Stimulated activated naive CD8-positive, alpha-beta T cell treated with anti-CD3 and anti-CD28 coated beads, Interleukin-15, Interleukin-2, amounts not matched to agents 100 U/mL and 50 U/mL, for 24 hours (primary cell): Measurements from ENCODE around the gene MINPP1.

Experiments used
- ATAC-seq: fragments of 150-1000 bp; cut with Tn5 transposase; one replicate; pipeline ENCODE4 v1.10.0; 2021
- DNase-seq: peaks from one replicate; pipeline ENCODE4 v3.0.0; 2021

The MINPP1 gene

DNA sequence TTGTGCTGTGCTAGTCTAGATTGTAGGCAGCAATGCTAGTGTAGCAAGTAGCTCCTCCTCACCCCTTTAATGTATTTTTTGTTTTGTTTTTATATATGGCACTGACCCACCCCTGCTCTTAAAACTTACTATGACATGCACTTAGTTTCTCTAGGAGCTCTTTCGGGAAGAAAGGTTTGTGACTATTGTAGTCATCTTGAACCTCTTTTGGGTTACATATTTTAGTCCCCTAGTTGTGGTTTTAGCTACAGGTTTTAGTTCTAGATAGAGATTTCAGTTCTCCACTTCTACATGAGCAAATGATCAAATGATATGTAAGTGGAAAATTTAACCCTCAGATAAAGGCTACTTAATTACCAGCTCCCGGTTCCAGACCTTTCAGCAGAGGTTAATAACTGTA is 14.9 kb downstream of the MINPP1 start:
- DNase-seq (no peak), ATAC-seq (no peak)

DNA sequence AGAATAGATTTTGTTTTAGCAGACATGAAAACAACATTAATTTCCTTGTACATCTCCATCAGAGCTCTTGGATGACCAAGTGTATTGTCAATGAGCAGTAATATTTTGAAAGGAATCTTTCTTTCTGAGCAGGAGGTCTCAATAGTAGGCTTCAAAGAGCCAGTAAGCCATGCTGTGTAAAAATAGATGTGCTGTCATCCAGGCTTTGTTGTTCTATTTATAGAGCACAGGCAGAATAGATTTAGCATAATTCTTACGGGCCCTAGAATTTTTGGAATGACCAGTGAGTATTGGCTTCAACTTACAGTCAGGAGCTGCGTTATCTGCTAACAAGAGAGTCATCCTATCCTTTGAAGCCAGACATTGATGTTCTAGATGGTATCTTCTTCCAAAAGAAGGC is 19.0 kb downstream of the MINPP1 start:
- ATAC-seq (no peak), DNase-seq (no peak)

DNA sequence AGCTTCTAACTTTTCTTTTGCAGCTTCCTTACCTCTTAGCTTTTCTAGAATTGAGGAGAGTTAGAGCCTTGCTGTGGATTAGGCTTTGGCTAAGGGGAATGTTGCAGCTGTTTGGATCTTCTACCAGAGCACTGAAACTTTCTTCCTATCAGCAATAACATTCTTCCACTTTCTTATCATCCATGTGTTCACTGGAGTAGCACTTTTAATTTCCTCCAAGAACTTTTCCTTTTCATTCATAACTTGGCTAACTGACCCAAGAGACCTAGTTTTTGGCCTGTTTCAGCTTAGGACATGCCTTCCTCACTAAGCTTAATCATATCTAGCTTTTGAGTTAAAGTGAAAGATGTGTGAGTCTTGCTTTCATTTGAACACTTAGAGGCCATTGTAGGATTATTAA is 19.6 kb downstream of the MINPP1 start:
- no peak for ATAC-seq

DNA sequence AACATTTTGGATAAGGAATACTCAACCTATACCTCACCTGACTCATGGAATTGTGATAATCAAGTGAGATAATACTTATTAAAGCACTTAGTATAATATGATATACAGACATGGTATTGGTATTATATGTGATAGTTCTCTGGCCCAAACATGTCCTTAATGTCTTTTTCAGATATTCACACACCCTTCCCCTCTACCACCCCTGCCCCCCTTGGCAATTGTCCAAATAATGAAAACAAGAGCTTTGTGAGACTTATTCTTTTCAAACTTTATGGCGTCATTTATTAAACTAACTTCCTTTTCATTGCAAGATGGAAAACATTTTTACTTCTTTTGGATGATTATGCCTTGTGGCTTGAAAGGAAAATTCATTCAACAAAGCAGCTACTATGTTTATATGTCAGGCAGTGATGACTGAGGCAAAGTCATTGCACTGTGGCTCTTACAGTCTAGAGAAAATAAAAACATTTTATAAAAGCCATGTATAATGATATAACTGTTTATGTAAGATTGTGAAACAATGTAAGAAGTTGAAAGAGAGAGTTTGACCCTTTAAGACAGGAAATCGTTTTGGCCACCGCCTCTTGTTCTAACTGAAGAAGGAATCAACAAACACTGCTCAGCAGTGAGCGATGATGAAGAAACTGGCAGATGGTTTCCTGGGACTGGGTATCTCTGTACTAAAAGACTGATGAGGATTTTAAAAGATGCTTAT is 27.4 kb downstream of the MINPP1 start:
- DNase-seq (no peak), ATAC-seq (no peak)

More for the DNA sequence above, 19.6 kb downstream of the MINPP1 start:
- no peak for DNase-seq

DNA sequence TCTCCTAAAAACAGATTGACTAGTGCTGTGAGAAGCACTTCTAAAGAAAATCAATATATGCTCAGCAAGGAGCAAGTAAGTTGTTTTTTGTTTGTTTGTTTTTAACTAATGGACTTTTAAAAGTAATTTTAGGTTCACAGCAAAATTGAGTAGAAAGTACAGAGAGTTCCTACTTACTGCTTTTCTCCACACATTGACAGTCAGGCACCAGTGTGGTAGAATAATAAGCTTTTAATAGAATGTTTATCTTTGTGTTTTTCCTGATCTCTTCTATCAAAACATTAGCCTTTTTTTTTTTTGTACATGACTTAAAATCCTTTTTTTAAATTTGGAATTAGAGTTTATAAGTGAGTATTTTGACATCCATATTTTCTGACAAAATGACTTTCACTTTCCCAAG is 28.0 kb downstream of the MINPP1 start:
- ATAC-seq (no peak), DNase-seq (no peak)

DNA sequence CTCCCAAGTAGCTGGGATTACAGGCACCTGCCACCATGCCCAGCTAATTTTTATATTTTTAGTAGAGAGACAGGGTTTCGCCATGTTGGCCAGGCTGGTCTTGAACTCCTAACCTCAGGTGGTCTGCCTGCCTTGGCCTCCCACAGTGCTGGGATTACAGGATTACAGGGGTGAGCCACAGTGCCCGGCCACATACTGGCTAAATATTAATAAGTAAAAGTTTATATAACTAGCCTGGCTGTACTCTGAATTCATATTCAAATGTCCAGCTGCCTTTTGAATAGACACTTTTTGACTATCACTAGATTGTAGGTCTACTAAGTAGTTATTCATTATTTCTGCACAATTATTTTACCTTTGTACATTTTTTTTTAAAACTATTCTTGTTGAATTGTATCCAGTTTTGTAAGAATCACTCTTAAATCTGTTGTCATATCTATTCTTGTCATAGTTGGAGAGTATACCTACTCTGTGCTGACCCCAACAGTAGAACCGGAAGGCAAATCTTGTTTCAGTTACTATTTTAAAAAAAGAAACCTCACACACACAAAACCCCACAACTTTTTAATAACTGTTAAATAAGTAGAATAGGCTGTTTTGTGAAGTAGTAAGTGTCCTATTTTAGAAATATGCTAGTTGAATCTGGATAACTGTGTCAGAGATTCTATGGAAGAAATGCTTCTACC is 29.6 kb downstream of the MINPP1 start:
- no peak for ATAC-seq

DNA sequence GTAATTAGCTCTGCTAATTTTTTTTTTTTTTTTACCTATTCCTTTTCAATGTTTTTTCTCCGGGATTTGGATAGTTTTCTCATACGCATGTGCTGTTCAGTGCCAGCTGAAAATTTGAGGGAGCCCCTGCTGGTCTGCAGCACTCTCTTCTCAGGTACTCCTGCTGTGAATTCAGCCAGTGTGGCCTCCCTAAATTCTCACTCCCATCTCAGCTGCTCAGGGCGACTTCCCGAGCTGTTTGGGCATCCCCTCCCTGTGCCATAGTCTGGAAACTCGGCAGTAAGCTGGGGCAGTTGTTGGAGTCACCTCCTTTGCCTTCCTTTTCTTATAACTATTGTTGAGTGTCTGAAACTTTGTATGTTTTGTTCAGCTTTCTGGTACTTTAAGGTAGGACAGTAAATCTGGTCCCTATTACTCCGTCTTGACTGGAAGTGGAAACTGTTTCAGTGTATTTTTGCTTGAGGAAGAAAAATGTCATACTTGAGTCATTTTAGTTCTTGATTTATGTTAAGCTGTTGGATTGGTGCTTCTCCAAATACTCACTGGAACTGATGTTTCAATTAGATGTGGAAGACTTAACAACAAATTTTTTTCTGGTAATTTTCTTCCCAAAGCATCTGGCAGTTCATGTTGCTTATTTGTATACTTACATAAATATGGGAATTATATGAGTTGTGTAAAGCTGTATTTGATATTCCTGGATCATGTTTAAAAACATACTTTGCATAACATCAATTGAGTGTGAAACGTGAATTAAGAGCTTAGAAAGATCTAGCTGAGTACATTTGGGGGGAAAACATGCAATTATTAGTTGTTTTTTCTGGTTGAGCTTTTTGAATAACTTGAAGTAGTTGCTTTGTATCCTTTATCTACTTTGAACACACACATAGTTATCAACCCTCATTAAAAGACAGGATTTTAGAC is 33.7 kb downstream of the MINPP1 start:
- DNase-seq: no peak
- ATAC-seq: no peak

More for the DNA sequence above, 29.6 kb downstream of the MINPP1 start:
- DNase-seq: no peak

DNA sequence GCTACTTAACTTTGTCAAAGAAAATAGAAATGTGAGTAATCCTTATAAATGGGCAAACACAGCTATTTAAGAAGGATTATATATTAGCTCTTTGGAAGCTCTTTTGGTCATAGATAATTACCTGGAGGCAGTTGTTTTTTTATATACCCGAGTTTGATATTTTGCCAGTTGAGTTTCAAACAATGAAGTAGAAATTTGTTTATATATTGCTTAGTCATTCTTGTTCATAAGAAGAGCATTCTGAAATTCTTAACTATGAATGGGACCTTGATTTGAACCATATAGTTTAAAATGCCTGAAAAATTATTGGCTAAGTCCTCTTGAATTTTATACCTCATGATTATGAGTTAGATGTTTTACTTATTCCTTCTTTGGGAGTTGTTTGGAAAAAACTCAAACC is 36.4 kb downstream of the MINPP1 start:
- ATAC-seq (no peak), DNase-seq (no peak)

DNA sequence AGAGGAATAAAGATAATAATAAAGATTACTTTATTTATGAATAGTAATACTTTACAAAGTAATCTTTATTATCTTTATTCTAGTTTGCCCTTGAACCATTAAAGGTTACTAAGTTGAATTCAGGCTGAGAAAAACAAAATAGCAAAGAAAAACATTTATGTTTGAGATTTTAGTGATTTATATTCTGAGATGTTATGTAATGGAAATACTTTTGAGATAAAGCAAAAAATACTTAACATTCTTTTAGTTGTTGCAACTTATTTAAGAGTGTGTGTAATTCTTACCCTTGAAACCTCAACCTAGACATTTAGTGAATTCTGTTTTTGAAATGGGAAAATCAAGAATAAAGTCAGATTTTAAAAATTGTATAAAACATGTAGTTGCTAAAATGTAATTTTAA is 40.0 kb downstream of the MINPP1 start:
- DNase-seq (no peak), ATAC-seq (no peak)

DNA sequence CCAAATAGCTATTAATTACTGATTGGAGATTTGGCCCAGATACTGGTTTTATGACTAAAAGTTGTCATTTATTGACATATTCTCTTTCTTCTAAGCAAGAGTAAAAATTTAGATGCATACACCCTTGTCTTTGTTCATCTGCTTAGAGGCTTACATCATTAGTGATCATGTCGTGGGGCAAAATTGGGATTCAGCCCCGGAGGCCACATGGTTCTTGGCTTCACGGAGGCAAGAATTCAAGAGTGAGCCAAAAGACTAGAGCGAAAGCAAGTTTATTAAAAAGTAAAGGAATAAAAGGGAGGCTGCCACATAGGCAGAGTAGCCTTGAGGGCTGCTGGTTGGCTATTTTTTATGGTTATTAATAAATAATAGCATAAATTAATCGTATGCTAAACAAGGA is 41.1 kb downstream of the MINPP1 start:
- ATAC-seq (no peak), DNase-seq (no peak)

DNA sequence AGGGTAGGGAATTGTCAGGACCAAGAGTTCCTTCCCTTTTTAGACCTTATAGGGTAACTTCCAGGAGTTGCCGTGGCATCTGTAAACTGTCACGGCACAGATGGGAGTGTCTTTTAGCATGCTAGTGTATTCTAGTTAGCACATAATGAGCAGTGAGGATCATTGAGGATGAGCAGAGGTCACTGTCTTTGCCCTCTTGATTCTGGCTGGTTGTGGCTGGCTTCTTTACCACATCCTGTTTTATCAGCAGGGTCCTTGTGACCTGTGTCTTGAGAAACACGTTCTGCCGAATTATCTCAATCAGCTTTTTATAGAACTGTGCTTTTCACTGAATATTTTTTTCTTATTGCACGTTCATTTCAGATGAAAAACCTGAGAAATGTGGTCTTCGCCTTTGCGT is 41.5 kb downstream of the MINPP1 start:
- ATAC-seq: peak; percentile 23
- DNase-seq: no peak

DNA sequence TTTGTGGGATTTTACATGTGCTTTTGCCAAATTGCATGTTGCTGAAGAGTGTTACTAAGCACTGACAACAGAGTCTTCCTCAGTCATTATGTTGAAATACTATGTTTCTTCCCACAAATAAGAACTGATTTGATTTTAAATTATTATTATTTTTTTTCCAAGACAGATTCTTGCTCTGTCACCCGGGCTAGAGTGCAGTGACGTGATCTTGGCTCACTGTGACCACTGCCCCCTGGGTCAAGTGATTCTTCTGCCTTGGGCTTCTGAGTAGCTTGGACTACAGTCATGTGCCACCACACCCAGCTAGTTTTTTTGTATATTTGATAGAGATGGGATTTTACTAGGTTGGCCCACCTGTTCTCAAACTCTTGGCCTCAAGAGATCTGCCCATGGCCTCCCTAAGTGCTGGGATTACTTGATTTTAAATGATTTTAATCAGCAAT is 42.3 kb downstream of the MINPP1 start:
- DNase-seq (no peak), ATAC-seq (no peak)

DNA sequence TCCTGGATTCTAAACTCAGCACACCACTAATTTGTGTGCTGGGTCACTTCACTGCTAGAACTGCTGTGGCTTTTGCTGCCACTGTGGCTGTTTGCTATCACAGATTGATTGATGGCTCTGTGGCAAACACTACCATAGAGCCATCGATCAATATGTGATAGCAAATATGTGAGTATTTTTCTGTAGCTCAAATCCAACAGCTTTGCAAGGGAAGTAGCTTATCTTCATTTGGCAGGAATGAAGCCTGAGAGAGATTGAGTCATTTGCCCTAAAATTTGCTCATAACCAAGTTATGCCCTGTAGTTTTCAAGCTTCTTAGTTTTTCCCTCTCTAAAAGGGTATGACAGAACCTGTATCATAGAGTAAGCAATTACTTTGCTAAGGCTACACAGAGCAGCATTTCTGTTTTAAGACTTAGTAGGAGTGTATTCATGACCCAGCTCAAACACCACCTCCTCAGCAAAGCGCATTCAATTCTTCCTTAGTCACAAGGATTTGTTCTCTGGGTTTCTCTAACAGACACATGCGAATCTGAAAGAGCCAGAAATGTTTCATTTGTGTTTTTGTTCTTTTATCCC is 43.1 kb downstream of the MINPP1 start:
- DNase-seq (no peak), ATAC-seq (no peak)

DNA sequence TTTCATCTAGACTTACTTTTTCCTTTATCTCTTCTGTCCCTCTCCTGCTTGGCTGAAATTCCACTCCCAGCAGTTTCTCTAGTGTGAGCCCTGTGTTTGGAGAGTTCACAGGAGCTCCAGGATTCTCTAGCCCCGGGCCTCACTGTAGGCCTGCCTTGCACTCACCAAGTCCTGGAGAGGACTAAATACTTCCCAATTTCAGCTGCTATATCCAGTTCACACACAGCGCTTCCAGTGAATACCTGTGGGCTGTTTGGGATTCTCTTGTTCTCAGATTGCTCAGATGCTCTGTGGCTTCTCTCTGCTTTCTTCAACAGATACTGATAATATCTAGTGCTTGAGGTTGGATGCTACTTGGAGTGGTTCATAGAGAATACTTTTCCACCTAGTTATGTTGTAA is 46.0 kb downstream of the MINPP1 start:
- no peak for DNase-seq
- ATAC-seq: no peak

DNA sequence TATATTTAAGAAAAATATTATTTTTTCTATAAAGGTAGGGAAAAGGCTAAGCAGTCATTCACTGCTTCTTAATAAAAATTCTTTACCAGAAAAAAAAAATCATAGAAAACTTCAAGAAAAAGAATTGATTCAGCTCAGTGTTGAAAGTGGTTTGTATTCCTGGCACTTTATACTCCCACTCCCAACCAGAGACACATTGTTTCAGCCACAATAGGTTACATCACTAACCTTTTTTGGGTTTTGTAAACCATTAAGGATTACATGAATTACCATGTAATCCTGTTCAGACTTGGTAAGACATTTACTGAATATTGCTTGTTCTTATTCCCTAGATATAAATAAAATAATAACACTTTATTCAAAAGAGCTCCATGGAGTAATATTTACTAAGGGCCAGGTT is 46.6 kb downstream of the MINPP1 start:
- ATAC-seq: peak; percentile 55
- no peak for DNase-seq

DNA sequence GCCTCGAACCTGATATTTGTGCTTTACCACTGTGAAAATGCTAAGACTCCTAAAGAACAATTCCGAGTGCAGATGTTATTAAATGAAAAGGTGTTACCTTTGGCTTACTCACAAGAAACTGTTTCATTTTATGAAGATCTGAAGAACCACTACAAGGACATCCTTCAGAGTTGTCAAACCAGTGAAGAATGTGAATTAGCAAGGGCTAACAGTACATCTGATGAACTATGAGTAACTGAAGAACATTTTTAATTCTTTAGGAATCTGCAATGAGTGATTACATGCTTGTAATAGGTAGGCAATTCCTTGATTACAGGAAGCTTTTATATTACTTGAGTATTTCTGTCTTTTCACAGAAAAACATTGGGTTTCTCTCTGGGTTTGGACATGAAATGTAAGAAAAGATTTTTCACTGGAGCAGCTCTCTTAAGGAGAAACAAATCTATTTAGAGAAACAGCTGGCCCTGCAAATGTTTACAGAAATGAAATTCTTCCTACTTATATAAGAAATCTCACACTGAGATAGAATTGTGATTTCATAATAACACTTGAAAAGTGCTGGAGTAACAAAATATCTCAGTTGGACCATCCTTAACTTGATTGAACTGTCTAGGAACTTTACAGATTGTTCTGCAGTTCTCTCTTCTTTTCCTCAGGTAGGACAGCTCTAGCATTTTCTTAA is 47.7 kb downstream of the MINPP1 start:
- ATAC-seq (no peak), DNase-seq (no peak)

DNA sequence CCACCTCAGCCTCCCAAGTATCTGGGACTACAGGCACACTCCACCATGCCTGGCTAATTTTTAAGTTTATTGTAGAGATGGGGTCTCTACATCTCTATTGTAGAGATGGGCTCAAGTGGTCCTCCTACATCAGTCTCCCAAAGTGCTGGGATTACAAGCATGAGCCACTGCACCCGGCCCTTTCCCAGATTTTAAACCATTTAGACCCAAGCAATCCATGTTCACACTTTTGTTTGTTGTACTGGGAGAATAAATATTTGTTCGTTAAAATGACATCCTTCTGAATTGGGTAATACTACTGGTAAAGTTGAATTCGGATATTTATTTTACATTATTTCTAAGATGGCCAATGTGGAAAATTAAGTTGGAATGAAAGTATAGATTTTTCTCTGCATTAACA is 52.7 kb downstream of the MINPP1 start:
- ATAC-seq (no peak), DNase-seq (no peak)

DNA sequence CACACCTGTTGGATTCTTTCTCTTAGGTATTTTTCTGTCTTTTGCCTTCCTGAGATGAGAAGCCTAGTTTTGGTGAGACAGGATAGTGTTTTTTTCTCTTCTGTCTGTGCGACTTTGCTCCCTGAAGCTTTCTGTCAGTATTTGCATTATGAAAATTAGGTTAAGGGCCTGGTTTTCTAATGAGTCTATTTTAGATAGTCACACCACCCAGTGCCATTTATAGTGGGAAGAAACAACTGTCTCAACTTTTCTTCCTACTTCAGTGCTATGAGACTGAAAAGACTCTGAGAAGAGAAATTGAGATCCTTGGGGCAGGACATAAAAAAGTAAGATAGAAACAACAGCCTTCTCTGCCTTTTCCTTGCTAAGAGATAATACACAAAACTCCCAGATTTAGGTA is 53.6 kb downstream of the MINPP1 start:
- DNase-seq (no peak), ATAC-seq (no peak)

DNA sequence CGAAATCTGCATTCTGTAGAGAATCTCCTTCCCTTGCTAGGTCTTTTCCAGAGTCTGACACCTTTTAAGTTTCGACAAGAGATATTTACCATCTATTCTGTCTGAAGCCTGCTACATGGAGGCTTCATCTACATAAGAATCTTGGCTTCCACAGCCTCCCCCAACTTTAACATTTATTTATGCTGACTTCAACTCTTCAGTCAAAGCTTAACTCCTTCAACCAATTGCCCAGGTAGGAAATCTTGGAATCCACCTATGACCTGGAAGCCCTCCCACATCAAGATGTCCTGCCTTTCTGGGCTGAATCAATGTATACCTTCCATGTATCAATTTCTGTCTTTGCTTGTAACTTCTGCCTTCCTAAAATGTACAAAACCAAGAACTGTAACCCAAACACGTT is 54.7 kb downstream of the MINPP1 start:
- ATAC-seq: no peak
- DNase-seq: no peak

DNA sequence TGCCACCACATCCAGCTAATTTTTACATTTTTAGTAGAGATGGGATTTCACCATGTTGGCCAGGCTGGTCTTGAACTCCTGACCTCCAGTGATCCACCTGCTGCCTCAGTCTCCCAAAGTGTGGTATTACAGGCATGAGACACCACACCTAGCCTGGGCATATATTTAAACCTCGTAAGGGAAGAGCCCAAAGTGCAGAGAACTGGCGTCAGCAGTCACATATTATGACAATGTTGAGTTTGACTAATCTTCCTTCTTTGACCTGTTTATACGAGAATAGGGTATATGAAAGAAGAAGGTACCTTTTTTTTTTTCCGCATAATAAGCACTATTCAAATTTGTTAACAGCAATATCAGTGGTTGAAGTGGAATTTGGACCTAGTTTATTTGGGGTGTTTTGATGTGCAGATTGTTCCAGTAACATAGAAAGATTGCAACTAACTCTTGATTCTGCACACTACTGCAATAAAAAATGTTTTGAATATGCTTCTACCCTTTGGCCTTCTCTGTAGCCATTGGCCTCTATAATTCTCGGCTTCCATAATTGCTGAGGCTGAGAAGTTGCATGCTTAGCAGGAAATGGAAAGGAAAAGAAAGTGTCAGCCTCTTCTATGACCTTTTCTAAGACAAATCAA is 55.9 kb downstream of the MINPP1 start:
- DNase-seq: no peak
- ATAC-seq: no peak

DNA sequence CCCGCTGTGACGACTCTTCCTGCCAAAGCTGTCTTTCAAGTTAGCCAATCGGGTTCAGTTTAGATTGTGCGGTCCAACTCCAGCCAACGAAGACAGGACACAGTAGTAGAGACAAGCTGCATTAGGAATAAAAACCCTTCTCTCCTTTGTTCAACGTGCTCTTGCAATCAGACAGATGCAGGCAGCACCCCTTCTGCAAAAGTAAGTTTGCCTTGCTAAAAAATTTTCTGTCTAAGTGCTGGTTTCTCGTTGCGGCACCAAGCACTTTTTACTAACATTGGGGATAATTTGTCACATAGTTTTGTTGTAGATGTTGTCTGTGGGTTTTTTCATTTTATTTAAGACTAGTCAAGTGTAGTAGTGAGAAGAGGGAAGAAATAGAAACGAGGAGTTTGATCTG is 58.1 kb downstream of the MINPP1 start:
- ATAC-seq: no peak
- no peak for DNase-seq

DNA sequence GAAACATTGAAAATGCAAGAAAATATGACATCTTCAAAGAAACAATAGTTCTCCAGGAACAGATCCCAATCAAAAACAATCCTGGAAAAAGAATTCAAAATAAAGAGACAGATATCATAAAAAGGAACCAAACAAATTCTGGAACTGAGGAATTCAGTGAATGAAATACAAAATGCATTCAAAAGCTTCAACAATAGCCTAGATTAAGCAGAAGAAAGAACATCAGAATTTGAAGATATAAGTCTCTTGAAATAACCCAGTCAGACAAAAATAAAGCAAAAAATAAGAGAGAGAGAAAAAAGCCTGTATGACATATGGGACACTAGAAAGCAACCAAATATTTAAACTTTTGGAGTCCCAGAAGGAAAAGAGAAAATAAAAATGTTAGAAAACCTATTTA is 60.3 kb downstream of the MINPP1 start:
- ATAC-seq (no peak), DNase-seq (no peak)
